Breast epithelium (tissue), 4 donors: Measurements from ENCODE around the gene PDE6A. TPM values are rescaled to one million over a fixed set of nuclear protein-coding genes. Genes with fewer than 3 reads are reported as not detected.
A peak's percentile ranks its signal among the peaks of the same experiment; 100 is the strongest.

Source experiments
- DNase-seq, 2 donors: peaks; one replicate each; pipeline ENCODE4 v3.0.0-alpha.2; 2019; ENCODE audit warnings: low spot score in 2 of 2
- H3K27ac ChIP-seq, 2 donors: fragments of 200-600 bp; sonication (generic) in 1 of 2; one replicate each; pipeline ENCODE4 v1.5.1; 2016 to 2019; ENCODE audit warnings: mild to moderate bottlenecking in 1 of 2
- H3K27me3 ChIP-seq, 2 donors: fragments of 200-600 bp; sonication (generic) in 1 of 2; one replicate each; pipeline versions ENCODE4 v1.5.1 to v1.6.0; 2017 to 2019; ENCODE audit warnings: control low read depth in 1 of 2, mild to moderate bottlenecking in 1 of 2
- H3K36me3 ChIP-seq: fragments of 200-600 bp; one replicate; pipeline ENCODE4 v1.5.1; 2019
- H3K4me1 ChIP-seq, 2 donors: fragments of 200-600 bp; sonication (generic); one replicate each; pipeline ENCODE4 v1.5.1; 2016 to 2019; ENCODE audit warnings: control low read depth in 1 of 2
- H3K4me3 ChIP-seq, 3 donors: fragments of 200-600 bp; sonication (generic); 1 replicate in 2 of 3; 2 replicates in 1 of 3; pipeline ENCODE4 v1.5.1; 2016 to 2019; ENCODE audit warnings: mild to moderate bottlenecking in 3 of 3, moderate library complexity in 2 of 3
- H3K9me3 ChIP-seq, 2 donors: fragments of 200-600 bp; sonication (generic) in 1 of 2; one replicate each; pipeline ENCODE4 v1.5.1; 2016 to 2019; ENCODE audit warnings: control low read depth in 1 of 2
- CTCF ChIP-seq, 3 donors: fragments of 450-650 bp; IDR thresholded peaks; one replicate each; pipeline ENCODE4 v1.5.1; 2016 to 2017; ENCODE audit warnings: antibody characterized with exemption in 3 of 3, mild to moderate bottlenecking in 3 of 3, moderate library complexity in 3 of 3
- POLR2A ChIP-seq: fragments of 450-650 bp; IDR thresholded peaks from one replicate; pipeline ENCODE4 v1.6.1; 2016; ENCODE audit warnings: antibody characterized with exemption, mild to moderate bottlenecking, moderate library complexity
- POLR2AphosphoS5 ChIP-seq, 3 donors: sonication (generic); formaldehyde crosslinking; IDR thresholded peaks; one replicate each; pipeline ENCODE4 v1.6.1; 2017; ENCODE audit warnings: antibody characterized with exemption in 3 of 3
- intact Hi-C: fragments of 100-400 bp; cut with DNase I; formaldehyde crosslinking; loops from one replicate; pipeline ENCODE4 v1.15.1; 2023; ENCODE audit warnings: low total_unique reads
- total RNA-seq, 3 donors: library from RNA; depleted of rRNA; stranded (reverse); fragments of >200 nt; gene quantifications; one replicate each; pipeline ENCODE4 v1.1.0, GENCODE V29; 2016

Gene PDE6A
- total RNA-seq, 3 donors from 2014 or later, result under 0.01 to 0.15 TPM; not detected in 1

- peaks cover 0 to 12% of the 10 kb centered on the region in 2 donors for H3K4me1 ChIP-seq
- no peaks in the 10 kb centered on the region for H3K36me3 ChIP-seq
- no peaks in the 10 kb centered on the region for H3K27me3 ChIP-seq
- peak overlapping the region; percentile 44 to 91 for H3K27ac ChIP-seq
- intact Hi-C loops, result no loop called here
- no peak overlapping the region for H3K4me3 ChIP-seq
- H3K9me3 ChIP-seq, result no peaks in the 10 kb centered on the region
- no peak for DNase-seq
- TF ChIP-seq CTCF (IDR thresholded peaks at IDR 0.05) (no peak), POLR2AphosphoS5 (IDR thresholded peaks at IDR 0.05) (no peak), POLR2A (no peak)
Observed at GRCh38 chr5:149942199-149942598, 2.4 kb downstream of the PDE6A start.

GRCh38 chr5:149941795-149942194 is 2.8 kb downstream of the PDE6A start:
- Histone ChIP-seq H3K36me3 (no peaks in the 10 kb centered on the region), H3K27ac (peak overlapping the region; percentile 88 to 91), H3K4me1 (peaks cover 0 to 12% of the 10 kb centered on the region in 2 donors), H3K9me3 (no peaks in the 10 kb centered on the region), H3K27me3 (no peaks in the 10 kb centered on the region), H3K4me3 (no peak overlapping the region)
- intact Hi-C loops, result no loop called here
- DNase-seq, result no peak
- TF ChIP-seq CTCF (IDR thresholded peaks at IDR 0.05) (no peak), POLR2A (no peak)

GRCh38 chr5:149940941-149941644 is 3.5 kb downstream of the PDE6A start:
- intact Hi-C loops, result no loop called here
- Histone ChIP-seq H3K4me1 (peaks cover 0 to 12% of the 10 kb centered on the region in 2 donors), H3K9me3 (no peaks in the 10 kb centered on the region), H3K4me3 (no peak overlapping the region), H3K27me3 (no peaks in the 10 kb centered on the region), H3K27ac (peak overlapping the region; percentile 88 to 91), H3K36me3 (no peaks in the 10 kb centered on the region)
- DNase-seq, result peak in 1 of 2 donors; percentile 51
- no peak for TF ChIP-seq POLR2A
- TF ChIP-seq POLR2AphosphoS5 (IDR thresholded peaks at IDR 0.05), result peak in 1 of 3 donors; percentile 28
- TF ChIP-seq CTCF (IDR thresholded peaks at IDR 0.05), result no peak

- Histone ChIP-seq H3K27ac (peak overlapping the region; percentile 88 to 91), H3K36me3 (no peaks in the 10 kb centered on the region), H3K4me1 (peaks cover 0 to 12% of the 10 kb centered on the region in 2 donors), H3K4me3 (no peak overlapping the region), H3K9me3 (no peaks in the 10 kb centered on the region), H3K27me3 (no peaks in the 10 kb centered on the region)
- TF ChIP-seq CTCF (IDR thresholded peaks at IDR 0.05), result no peak
- no peak for TF ChIP-seq POLR2A
- TF ChIP-seq POLR2AphosphoS5 (IDR thresholded peaks at IDR 0.05), result no peak
- intact Hi-C loops, result no loop called here
- no peak for DNase-seq
Observed at GRCh38 chr5:149940077-149940574, 4.5 kb downstream of the PDE6A start.

GRCh38 chr5:149939546-149939945 is 5.0 kb downstream of the PDE6A start:
- H3K27ac ChIP-seq, result peak overlapping the region; percentile 88 to 91
- intact Hi-C loops, result no loop called here
- H3K27me3 ChIP-seq, result no peaks in the 10 kb centered on the region
- H3K4me3 ChIP-seq, result no peak overlapping the region
- TF ChIP-seq POLR2AphosphoS5 (IDR thresholded peaks at IDR 0.05) (no peak), CTCF (IDR thresholded peaks at IDR 0.05) (no peak), POLR2A (no peak)
- H3K36me3 ChIP-seq, result no peaks in the 10 kb centered on the region
- H3K4me1 ChIP-seq, result peaks cover 0 to 12% of the 10 kb centered on the region in 2 donors
- H3K9me3 ChIP-seq, result no peaks in the 10 kb centered on the region
- no peak for DNase-seq
